Suprapubic skin (tissue), 3 donors: Measurements from ENCODE around the gene DUS2.

Source experiments
- CTCF ChIP-seq, 2 donors: fragments of 200-600 bp in 1 of 2; fragments of 450-650 bp in 1 of 2; sonication (generic) in 1 of 2; IDR thresholded peaks; one replicate each; pipeline ENCODE4 v1.5.1; 2016 to 2019; ENCODE audit warnings: antibody characterized with exemption in 2 of 2, mild to moderate bottlenecking in 1 of 2, moderate library complexity in 1 of 2
- EP300 ChIP-seq: sonication (generic); formaldehyde crosslinking; IDR thresholded peaks from one replicate; pipeline ENCODE4 v1.6.1; 2017; ENCODE audit warnings: antibody characterized with exemption

GRCh38 chr16:68022728-68023537 lies at the start of gene DUS2, which contains the start of gene DDX28:
- TF ChIP-seq CTCF (IDR thresholded peaks at IDR 0.05) (no peak), EP300 (no peak)
